Cardiac muscle cell (in vitro differentiated cells and primary cell): ENCODE measurements around the gene ATP6V1G3. TPM values are rescaled to one million over a fixed set of nuclear protein-coding genes. Genes with fewer than 3 reads are reported as not detected.

ENCODE experiments used
- DNase-seq, 2 donors: peaks; one replicate each; pipeline versions ENCODE4 v3.0.0 to v3.0.0-alpha.2; 2010 to 2017; ENCODE audit warnings: low read depth in 1 of 2, low spot score in 1 of 2
- H3K27ac ChIP-seq: fragments of 200-600 bp; sonication (generic); 2 replicates; pipeline ENCODE4 v1.5.1; 2016
- H3K27me3 ChIP-seq: fragments of 200-600 bp; sonication (generic); 2 replicates; pipeline ENCODE4 v1.6.0; 2016; ENCODE audit warnings: control low read depth
- H3K36me3 ChIP-seq: fragments of 200-600 bp; sonication (generic); 2 replicates; pipeline ENCODE4 v1.5.1; 2016; ENCODE audit warnings: control low read depth
- H3K4me1 ChIP-seq: fragments of 200-600 bp; sonication (generic); 2 replicates; pipeline ENCODE4 v1.8.1; 2017; ENCODE audit warnings: low read depth, mild to moderate bottlenecking, mixed run types
- H3K4me3 ChIP-seq: fragments of 200-600 bp; sonication (generic); 2 replicates; pipeline ENCODE4 v1.5.1; 2016; ENCODE audit warnings: mild to moderate bottlenecking
- H3K9me3 ChIP-seq: fragments of 200-600 bp; sonication (generic); 2 replicates; pipeline ENCODE4 v1.5.1; 2017; ENCODE audit warnings: low read depth, mild to moderate bottlenecking, control low read depth
- polyA plus RNA-seq: library from polyadenylated mRNA; unstranded; fragments of >200 nt; fragmentation: Nextera tagmentation; extraction: Ambion mirVana; gene quantifications from 2 replicates; pipeline ENCODE4 v1.2.1, GENCODE V29; 2016
- total RNA-seq: library from RNA; depleted of rRNA; stranded (reverse); fragments of >200 nt; gene quantifications from 2 replicates; pipeline ENCODE4 v1.2.3, GENCODE V29; 2016
- TF ChIP-seq, protein P1 (sequence below): IDR thresholded peaks from 2 replicates; pipeline ENCODE4 v1.5.1; 2012; ENCODE audit warnings: low read depth, mild to moderate bottlenecking, low read length

Gene ATP6V1G3
- total and polyA plus RNA-seq, 2 experiments from 2014 or later: not detected

- Histone ChIP-seq H3K4me3 (no peak overlapping the region), H3K27me3 (no peaks in the 10 kb centered on the region), H3K4me1 (no peaks in the 10 kb centered on the region), H3K36me3 (no peaks in the 10 kb centered on the region), H3K9me3 (no peaks in the 10 kb centered on the region), H3K27ac (no peak overlapping the region)
- TF ChIP-seq, protein P1, sequence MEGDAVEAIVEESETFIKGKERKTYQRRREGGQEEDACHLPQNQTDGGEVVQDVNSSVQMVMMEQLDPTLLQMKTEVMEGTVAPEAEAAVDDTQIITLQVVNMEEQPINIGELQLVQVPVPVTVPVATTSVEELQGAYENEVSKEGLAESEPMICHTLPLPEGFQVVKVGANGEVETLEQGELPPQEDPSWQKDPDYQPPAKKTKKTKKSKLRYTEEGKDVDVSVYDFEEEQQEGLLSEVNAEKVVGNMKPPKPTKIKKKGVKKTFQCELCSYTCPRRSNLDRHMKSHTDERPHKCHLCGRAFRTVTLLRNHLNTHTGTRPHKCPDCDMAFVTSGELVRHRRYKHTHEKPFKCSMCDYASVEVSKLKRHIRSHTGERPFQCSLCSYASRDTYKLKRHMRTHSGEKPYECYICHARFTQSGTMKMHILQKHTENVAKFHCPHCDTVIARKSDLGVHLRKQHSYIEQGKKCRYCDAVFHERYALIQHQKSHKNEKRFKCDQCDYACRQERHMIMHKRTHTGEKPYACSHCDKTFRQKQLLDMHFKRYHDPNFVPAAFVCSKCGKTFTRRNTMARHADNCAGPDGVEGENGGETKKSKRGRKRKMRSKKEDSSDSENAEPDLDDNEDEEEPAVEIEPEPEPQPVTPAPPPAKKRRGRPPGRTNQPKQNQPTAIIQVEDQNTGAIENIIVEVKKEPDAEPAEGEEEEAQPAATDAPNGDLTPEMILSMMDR: no peak
- no peak for DNase-seq
Measured at GRCh38 chr1:198495631-198496030, 44.8 kb downstream of the ATP6V1G3 start.

DNA sequence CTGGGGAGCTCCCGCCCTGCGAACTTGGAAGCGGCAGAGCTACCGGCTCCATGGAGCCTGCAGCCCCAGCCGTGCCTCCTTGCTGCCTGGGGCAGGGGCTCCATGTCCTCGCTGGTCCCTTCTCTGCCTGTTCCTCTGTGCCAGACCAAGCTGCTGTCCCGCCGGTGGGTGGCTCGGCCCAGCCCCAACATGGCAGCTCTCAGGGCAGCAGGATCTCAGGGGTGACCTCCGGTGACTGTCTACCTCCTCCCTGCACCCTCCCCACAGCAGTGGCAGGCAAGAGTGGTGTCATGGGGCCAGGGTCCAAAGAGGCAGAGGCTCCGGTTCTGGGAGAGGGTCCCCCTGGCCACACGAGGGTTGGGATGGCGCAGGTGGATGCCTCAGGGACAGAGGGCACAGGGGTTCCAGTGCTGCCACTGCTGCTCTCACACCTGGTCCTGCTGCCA lies 45.8 kb downstream of the ATP6V1G3 start:
- DNase-seq: no peak
- H3K36me3 ChIP-seq: no peaks in the 10 kb centered on the region
- no peaks in the 10 kb centered on the region for H3K4me1 ChIP-seq
- no peaks in the 10 kb centered on the region for H3K27me3 ChIP-seq
- no peaks in the 10 kb centered on the region for H3K9me3 ChIP-seq
- TF ChIP-seq, protein P1: no peak
- H3K27ac ChIP-seq: no peak overlapping the region
- H3K4me3 ChIP-seq: no peak overlapping the region

DNA sequence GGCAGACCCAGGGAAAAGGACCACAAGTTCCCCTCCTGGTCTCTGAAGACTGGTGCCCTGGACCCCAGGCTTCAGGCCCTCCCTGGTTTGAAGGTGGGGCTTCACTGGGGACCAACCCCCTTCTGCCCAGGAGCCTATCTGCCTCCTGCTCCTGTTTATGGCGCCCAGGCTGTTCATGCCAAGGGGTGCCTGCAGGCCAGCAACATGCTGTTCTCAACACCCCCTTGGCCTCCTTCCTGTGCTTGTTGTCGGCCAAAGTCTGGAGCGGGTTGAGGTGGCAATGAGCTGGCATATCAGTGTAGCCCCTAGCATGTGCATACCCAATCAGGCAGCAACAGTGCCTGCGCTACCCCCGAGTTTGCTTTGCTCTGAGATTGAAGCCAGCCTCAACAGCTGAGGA lies 46.3 kb downstream of the ATP6V1G3 start:
- H3K36me3 ChIP-seq: no peaks in the 10 kb centered on the region
- no peaks in the 10 kb centered on the region for H3K4me1 ChIP-seq

DNA sequence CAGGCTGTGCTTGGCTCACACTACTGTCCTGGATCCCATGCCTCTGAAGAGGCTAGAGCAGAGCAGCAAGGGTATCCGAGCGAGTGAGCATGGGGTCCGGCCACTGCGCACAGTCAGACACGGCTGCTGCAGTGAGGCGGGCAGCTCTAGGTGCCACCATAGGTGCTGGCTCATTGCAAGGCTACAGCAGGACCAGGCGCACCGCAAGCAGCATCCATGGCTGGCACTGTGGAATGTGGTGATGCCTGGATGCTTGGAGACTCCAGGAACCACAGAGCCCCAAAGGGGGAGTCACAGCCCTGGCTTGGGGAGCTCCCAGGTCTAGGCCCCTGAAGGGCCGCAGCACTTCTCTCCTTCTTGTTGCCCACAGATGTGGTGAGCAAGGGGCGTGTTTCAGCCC lies 47.2 kb downstream of the ATP6V1G3 start:
- no peaks in the 10 kb centered on the region for H3K27me3 ChIP-seq
- no peak for DNase-seq
- no peak overlapping the region for H3K27ac ChIP-seq
- TF ChIP-seq, protein P1: no peak
- no peaks in the 10 kb centered on the region for H3K36me3 ChIP-seq
- no peaks in the 10 kb centered on the region for H3K4me1 ChIP-seq
- no peak overlapping the region for H3K4me3 ChIP-seq
- H3K9me3 ChIP-seq: no peaks in the 10 kb centered on the region

More for the DNA sequence above, 46.3 kb downstream of the ATP6V1G3 start:
- Histone ChIP-seq H3K9me3 (no peaks in the 10 kb centered on the region), H3K27me3 (no peaks in the 10 kb centered on the region), H3K4me3 (no peak overlapping the region), H3K27ac (no peak overlapping the region)
- no peak for DNase-seq
- TF ChIP-seq, protein P1: no peak

- TF ChIP-seq, protein P1: no peak
Measured at GRCh38 chr1:198492872-198493271, 47.6 kb downstream of the ATP6V1G3 start.

GRCh38 chr1:198491596-198491995 lies 48.9 kb downstream of the ATP6V1G3 start:
- H3K27ac ChIP-seq: no peak overlapping the region

More at GRCh38 chr1:198492872-198493271, 47.6 kb downstream of the ATP6V1G3 start:
- H3K27ac ChIP-seq: no peak overlapping the region
- H3K4me1 ChIP-seq: no peaks in the 10 kb centered on the region
- no peaks in the 10 kb centered on the region for H3K36me3 ChIP-seq
- peak in 1 of 2 donors; percentile 59 for DNase-seq
- H3K27me3 ChIP-seq: no peaks in the 10 kb centered on the region
- H3K9me3 ChIP-seq: no peaks in the 10 kb centered on the region
- H3K4me3 ChIP-seq: no peak overlapping the region

More at GRCh38 chr1:198491596-198491995, 48.9 kb downstream of the ATP6V1G3 start:
- Histone ChIP-seq H3K36me3 (no peaks in the 10 kb centered on the region), H3K27me3 (no peaks in the 10 kb centered on the region), H3K4me1 (no peaks in the 10 kb centered on the region), H3K9me3 (no peaks in the 10 kb centered on the region), H3K4me3 (no peak overlapping the region)
- no peak for DNase-seq
- TF ChIP-seq, protein P1: no peak
